Progenitor cell of endocrine pancreas (in vitro differentiated cells): ENCODE results near the gene MRTO4. TPM values are rescaled to one million over a fixed set of nuclear protein-coding genes. Genes with fewer than 3 reads are reported as not detected.
"Not testable (repeated sequence)": the region's sequence is repeated elsewhere in the genome, so short reads cannot be mapped to it uniquely, and the experiment has no call there.

Experiments used
- DNase-seq: peaks from one replicate; pipeline ENCODE4 v3.0.0; 2021; ENCODE audit warnings: low spot score; ENCODE audit not compliant: unreplicated experiment
- H3K27ac Mint-ChIP-seq: 2 replicates; pipeline ENCODE4 v1.8.0; 2021; ENCODE audit warnings: mild to moderate bottlenecking, moderate library complexity, mixed read lengths
- H3K27me3 Mint-ChIP-seq: 2 replicates; pipeline ENCODE4 v1.8.0; 2021; ENCODE audit warnings: mixed read lengths
- H3K36me3 Mint-ChIP-seq: 2 replicates; pipeline ENCODE4 v1.8.0; 2022; ENCODE audit warnings: mixed read lengths; ENCODE audit not compliant: insufficient read depth
- H3K4me1 Mint-ChIP-seq: 2 replicates; pipeline ENCODE4 v1.8.0; 2021; ENCODE audit warnings: low read depth, mixed read lengths
- H3K4me3 Mint-ChIP-seq: 2 replicates; pipeline ENCODE4 v1.8.0; 2021; ENCODE audit warnings: low read depth, mild to moderate bottlenecking, moderate library complexity, mixed read lengths
- H3K9me3 Mint-ChIP-seq: 2 replicates; pipeline ENCODE4 v1.8.0; 2021; ENCODE audit warnings: low read depth, mixed read lengths
- CTCF ChIP-seq: fragments of 200-600 bp; sonication (generic); IDR thresholded peaks from one replicate; pipeline ENCODE4 v1.5.0; 2021; ENCODE audit warnings: antibody characterized with exemption, mild to moderate bottlenecking; ENCODE audit not compliant: unreplicated experiment
- total RNA-seq: library from RNA; stranded (reverse); gene quantifications from 2 replicates; pipeline ENCODE4 v1.2.1, GENCODE V29; 2021

The MRTO4 gene
- total RNA-seq, 1 donor from 2014 or later: 27.8 TPM

GRCh38 chr1:19289244-19289643 lies 37.6 kb downstream of the MRTO4 start:
- DNase-seq: no peak
- peaks cover 13% of the 10 kb centered on the region for H3K36me3 Mint-ChIP-seq
- peaks cover 26% of the 10 kb centered on the region for H3K27me3 Mint-ChIP-seq
- peak overlapping the region; percentile 33 for H3K27ac Mint-ChIP-seq
- peak overlapping the region; percentile 53 for H3K4me3 Mint-ChIP-seq
- TF ChIP-seq CTCF: no peak
- peaks cover 5% of the 10 kb centered on the region for H3K4me1 Mint-ChIP-seq
- peaks cover 5% of the 10 kb centered on the region for H3K9me3 Mint-ChIP-seq

GRCh38 chr1:19294638-19295037 lies 43.0 kb downstream of the MRTO4 start:
- no peak for TF ChIP-seq CTCF
- DNase-seq: no peak
- peaks cover 26% of the 10 kb centered on the region for H3K9me3 Mint-ChIP-seq
- no peak overlapping the region for H3K4me3 Mint-ChIP-seq
- H3K27me3 Mint-ChIP-seq: peaks cover 7% of the 10 kb centered on the region
- H3K27ac Mint-ChIP-seq: no peak overlapping the region
- H3K36me3 Mint-ChIP-seq: peaks cover 35% of the 10 kb centered on the region
- no peaks in the 10 kb centered on the region for H3K4me1 Mint-ChIP-seq

- Mint-ChIP-seq H3K27me3 (no peaks in the 10 kb centered on the region), H3K36me3 (peaks cover 32% of the 10 kb centered on the region), H3K4me3 (no peak overlapping the region), H3K9me3 (peaks cover 11% of the 10 kb centered on the region), H3K27ac (no peak overlapping the region), H3K4me1 (no peaks in the 10 kb centered on the region)
- TF ChIP-seq CTCF: no peak
- no peak for DNase-seq
Observed at GRCh38 chr1:19300211-19300610, 48.6 kb downstream of the MRTO4 start.

- not testable (repeated sequence) for H3K4me1 Mint-ChIP-seq, H3K4me3 Mint-ChIP-seq, H3K27me3 Mint-ChIP-seq, DNase-seq, H3K27ac Mint-ChIP-seq, H3K9me3 Mint-ChIP-seq
- H3K36me3 Mint-ChIP-seq: peaks cover 34% of the 10 kb centered on the region
Observed at GRCh38 chr1:19304081-19304480, 52.5 kb downstream of the MRTO4 start.

GRCh38 chr1:19305880-19306279 lies 54.3 kb downstream of the MRTO4 start:
- H3K27me3 Mint-ChIP-seq: no peaks in the 10 kb centered on the region
- no peak overlapping the region for H3K27ac Mint-ChIP-seq
- no peak for DNase-seq
- H3K4me3 Mint-ChIP-seq: no peak overlapping the region
- H3K9me3 Mint-ChIP-seq: no peaks in the 10 kb centered on the region
- TF ChIP-seq CTCF: no peak
- H3K4me1 Mint-ChIP-seq: peaks cover 3% of the 10 kb centered on the region
- peaks cover 31% of the 10 kb centered on the region for H3K36me3 Mint-ChIP-seq

- Mint-ChIP-seq H3K27me3 (no peaks in the 10 kb centered on the region), H3K9me3 (no peaks in the 10 kb centered on the region), H3K27ac (no peak overlapping the region), H3K4me1 (peaks cover 8% of the 10 kb centered on the region), H3K4me3 (no peak overlapping the region), H3K36me3 (peaks cover 30% of the 10 kb centered on the region)
- TF ChIP-seq CTCF: no peak
- no peak for DNase-seq
Observed at GRCh38 chr1:19306941-19307340, 55.3 kb downstream of the MRTO4 start.
